Kidney (tissue), 14 donors: ENCODE measurements around the gene ANKRD9. TPM values are rescaled to one million over a fixed set of nuclear protein-coding genes. Genes with fewer than 3 reads are reported as not detected.
A peak's percentile ranks its signal among the peaks of the same experiment; 100 is the strongest.

ENCODE experiments used
- DNase-seq, 5 donors: peaks; one replicate each; pipeline ENCODE4 v3.0.0-alpha.2; 2013 to 2020
- FAIRE-seq: peaks from 2 replicates; lab custom pipeline; 2012; peaks lifted over from hg19 to GRCh38; lab: Jason Lieb, UNC
- H3K27ac ChIP-seq, 2 donors: one replicate each; pipeline ENCODE4 v1.7.0; 2013; ENCODE audit warnings: low read depth in 2 of 2, low read length in 2 of 2, inconsistent platforms in 1 of 2
- H3K27me3 ChIP-seq: one replicate; pipeline ENCODE4 v1.7.1; 2013; ENCODE audit warnings: low read length, inconsistent platforms; ENCODE audit not compliant: control insufficient read depth, insufficient read depth
- H3K36me3 ChIP-seq, 3 donors: one replicate each; pipeline versions ENCODE4 v1.7.0 to v1.7.1; 2013; ENCODE audit warnings: low read length in 3 of 3, control low read depth in 1 of 3, inconsistent platforms in 1 of 3; ENCODE audit not compliant: insufficient read depth in 3 of 3, control insufficient read depth in 2 of 3
- H3K4me1 ChIP-seq, 3 donors: one replicate each; pipeline versions ENCODE4 v1.7.0 to v1.7.1; 2013; ENCODE audit warnings: low read length in 3 of 3, inconsistent platforms in 1 of 3, low read depth in 1 of 3; ENCODE audit not compliant: control insufficient read depth in 2 of 3, insufficient read depth in 2 of 3
- H3K4me3 ChIP-seq, 3 donors: one replicate each; pipeline versions ENCODE4 v1.7.0 to v1.8.1; 2013; ENCODE audit warnings: low read length in 3 of 3, control low read depth in 1 of 3, inconsistent platforms in 1 of 3
- H3K9ac ChIP-seq, 3 donors: one replicate each; pipeline versions ENCODE4 v1.7.0 to v1.7.1; 2013; ENCODE audit warnings: low read length in 3 of 3, control low read depth in 1 of 3, inconsistent platforms in 1 of 3
- H3K9me3 ChIP-seq, 3 donors: one replicate each; pipeline versions ENCODE4 v1.7.0 to v1.7.1; 2013; ENCODE audit warnings: low read length in 3 of 3, control low read depth in 1 of 3, inconsistent platforms in 1 of 3; ENCODE audit not compliant: control insufficient read depth in 2 of 3, insufficient read depth in 1 of 3
- CTCF ChIP-seq: IDR thresholded peaks from 3 replicates; pipeline ENCODE4 v1.5.1; 2012; ENCODE audit warnings: mild to moderate bottlenecking, moderate library complexity, borderline replicate concordance; ENCODE audit not compliant: insufficient read depth; ENCODE audit errors: extremely low read depth
- intact Hi-C: fragments of 100-400 bp; cut with DNase I; formaldehyde crosslinking; loops from one replicate; pipeline ENCODE4 v1.11.1; 2022
- polyA plus RNA-seq: library from polyadenylated mRNA; stranded (reverse); fragments of 350-450 nt; fragmentation: Illumina TruSeq; extraction: RNeasy Lipid Tissue Mini Kit (QIAGEN cat#74804); gene quantifications from one replicate; pipeline ENCODE4 v1.2.3, GENCODE V29; 2014; ENCODE audit warnings: low read depth, low replicate concordance; ENCODE audit not compliant: insufficient read depth
- total RNA-seq: library from RNA; stranded (reverse); fragmentation: NEBNext Ultra II Directional; extraction: Animal tissue kit (Norgen Biotek cat#: 25700); gene quantifications from one replicate; pipeline ENCODE4 v1.2.1, GENCODE V29; 2021
- donor health status: control.
- donor health status: control.
- donor health status: control.
- donor health status: control.
- donor health status: control.
- donor health status: DM: yes; HTN: yes; CAD: no.
- donor health status: Normal renal cell carcinoma (clear cell type).

ANKRD9 gene
- total and polyA plus RNA-seq, 2 donors from 2014 or later, result 18.7 to 26.0 TPM

GRCh38 chr14:102540315-102541028 is 30.9 kb upstream of the ANKRD9 start:
- no peak for TF ChIP-seq CTCF
- Histone ChIP-seq H3K27ac (no peak overlapping the region), H3K4me3 (no peak overlapping the region), H3K4me1 (no peaks in the 10 kb centered on the region), H3K9ac (no peak overlapping the region), H3K36me3 (no peaks in the 10 kb centered on the region), H3K9me3 (no peaks in the 10 kb centered on the region), H3K27me3 (no peaks in the 10 kb centered on the region)
- intact Hi-C loops, result no loop called here
- FAIRE-seq (no peak), DNase-seq (peak in 4 of 5 donors; percentile 72 to 88 (median 74))

- Histone ChIP-seq H3K36me3 (no peaks in the 10 kb centered on the region), H3K27me3 (no peaks in the 10 kb centered on the region), H3K9me3 (no peaks in the 10 kb centered on the region), H3K27ac (no peak overlapping the region), H3K9ac (no peak overlapping the region), H3K4me1 (no peaks in the 10 kb centered on the region), H3K4me3 (no peak overlapping the region)
- peak; percentile 73 to 92 (median 81) for DNase-seq
- intact Hi-C loops, result no loop called here
- TF ChIP-seq CTCF, result no peak
- FAIRE-seq, result no peak
Observed at GRCh38 chr14:102539544-102540314, 30.2 kb upstream of the ANKRD9 start.

GRCh38 chr14:102538602-102539543 is 29.3 kb upstream of the ANKRD9 start:
- H3K9me3 ChIP-seq, result no peaks in the 10 kb centered on the region
- FAIRE-seq (no peak), DNase-seq (peak in 2 of 5 donors; percentile 34 to 47)
- H3K4me3 ChIP-seq, result no peak overlapping the region
- intact Hi-C loops, result no loop called here
- no peak for TF ChIP-seq CTCF
- H3K27me3 ChIP-seq, result no peaks in the 10 kb centered on the region
- no peaks in the 10 kb centered on the region for H3K36me3 ChIP-seq
- H3K27ac ChIP-seq, result no peak overlapping the region
- no peak overlapping the region for H3K9ac ChIP-seq
- no peaks in the 10 kb centered on the region for H3K4me1 ChIP-seq
